OCI-LY1 (cell line): ENCODE measurements around the gene CHST6.
A peak's percentile ranks its signal among the peaks of the same experiment; 100 is the strongest.
"Not testable (repeated sequence)": the region's sequence is repeated elsewhere in the genome, so short reads cannot be mapped to it uniquely, and the experiment has no call there.

Experiments used
- H2AFZ ChIP-seq: fragments of 200-600 bp; sonication (generic), shearing (Covaris generic); 2 replicates; pipeline ENCODE4 v1.6.0; 2014; ENCODE audit warnings: antibody characterized with exemption, mild to moderate bottlenecking, low read length
- H3F3A ChIP-seq: fragments of 200-600 bp; sonication (generic), shearing (Covaris generic); 2 replicates; pipeline ENCODE4 v1.6.0; 2014; ENCODE audit warnings: mild to moderate bottlenecking, antibody characterized with exemption, low read length, moderate library complexity; ENCODE audit not compliant: insufficient read depth
- H3K27ac ChIP-seq: fragments of 200-600 bp; sonication (generic); 2 replicates; pipeline ENCODE4 v1.5.1; 2014; ENCODE audit warnings: low read length, mixed run types, mild to moderate bottlenecking, low read depth; ENCODE audit not compliant: poor library complexity, severe bottlenecking
- H3K27me3 ChIP-seq: fragments of 200-600 bp; sonication (generic); 2 replicates; pipeline ENCODE4 v1.6.0; 2014; ENCODE audit warnings: antibody characterized with exemption, mild to moderate bottlenecking, low read length, moderate library complexity; ENCODE audit not compliant: insufficient read depth
- H3K36me3 ChIP-seq: fragments of 200-600 bp; sonication (generic); 2 replicates; pipeline ENCODE4 v1.6.1; 2014; ENCODE audit warnings: mild to moderate bottlenecking, antibody characterized with exemption, low read length, moderate library complexity, mixed read lengths; ENCODE audit not compliant: insufficient read depth
- H3K4me1 ChIP-seq: fragments of 200-600 bp; sonication (generic); 2 replicates; pipeline ENCODE4 v1.5.1; 2014; ENCODE audit warnings: mild to moderate bottlenecking, low read length, moderate library complexity; ENCODE audit not compliant: insufficient read depth, severe bottlenecking
- H3K4me2 ChIP-seq: fragments of 200-600 bp; sonication (generic), shearing (Covaris generic); 2 replicates; pipeline ENCODE4 v1.6.1; 2014; ENCODE audit warnings: low read length
- H3K4me3 ChIP-seq: fragments of 200-600 bp; sonication (generic); 2 replicates; pipeline ENCODE4 v1.5.1; 2014; ENCODE audit warnings: low read length, low read depth, mild to moderate bottlenecking, mixed read lengths; ENCODE audit not compliant: poor library complexity, severe bottlenecking
- H3K79me2 ChIP-seq: fragments of 200-600 bp; shearing (Covaris generic); 2 replicates; pipeline ENCODE4 v1.6.1; 2016; ENCODE audit warnings: mixed run types, low read length, mixed read lengths; ENCODE audit not compliant: insufficient read depth
- H3K9ac ChIP-seq: fragments of 200-600 bp; sonication (generic), shearing (Covaris generic); 2 replicates; pipeline ENCODE4 v1.6.1; 2014; ENCODE audit warnings: mild to moderate bottlenecking, low read length, mixed read lengths
- H3K9me2 ChIP-seq: fragments of 200-600 bp; sonication (generic), shearing (Covaris generic); 2 replicates; pipeline ENCODE4 v1.6.1; 2014; ENCODE audit warnings: low read depth, mild to moderate bottlenecking, low read length, mixed read lengths
- H3K9me3 ChIP-seq: fragments of 200-600 bp; shearing (Covaris generic); 2 replicates; pipeline ENCODE4 v1.6.1; 2014; ENCODE audit warnings: low read length, mixed read lengths
- H4K20me1 ChIP-seq: fragments of 200-600 bp; sonication (generic), shearing (Covaris generic); 2 replicates; pipeline ENCODE4 v1.6.0; 2016; ENCODE audit warnings: mild to moderate bottlenecking, low read length; ENCODE audit not compliant: insufficient read depth
- CTCF ChIP-seq: fragments of 200-600 bp; sonication (generic), shearing (Covaris generic); IDR thresholded peaks from 2 replicates; pipeline ENCODE4 v1.5.1; 2017; ENCODE audit warnings: mild to moderate bottlenecking, antibody characterized with exemption, low read length, moderate library complexity, mixed read lengths
- EZH2 ChIP-seq: fragments of 200-600 bp; sonication (generic), shearing (Covaris generic); IDR thresholded peaks from 2 replicates; pipeline ENCODE4 v1.8.0; 2017; ENCODE audit warnings: borderline replicate concordance, mixed run types, mild to moderate bottlenecking, antibody characterized with exemption, low read length, moderate library complexity, mixed read lengths

Gene CHST6

DNA sequence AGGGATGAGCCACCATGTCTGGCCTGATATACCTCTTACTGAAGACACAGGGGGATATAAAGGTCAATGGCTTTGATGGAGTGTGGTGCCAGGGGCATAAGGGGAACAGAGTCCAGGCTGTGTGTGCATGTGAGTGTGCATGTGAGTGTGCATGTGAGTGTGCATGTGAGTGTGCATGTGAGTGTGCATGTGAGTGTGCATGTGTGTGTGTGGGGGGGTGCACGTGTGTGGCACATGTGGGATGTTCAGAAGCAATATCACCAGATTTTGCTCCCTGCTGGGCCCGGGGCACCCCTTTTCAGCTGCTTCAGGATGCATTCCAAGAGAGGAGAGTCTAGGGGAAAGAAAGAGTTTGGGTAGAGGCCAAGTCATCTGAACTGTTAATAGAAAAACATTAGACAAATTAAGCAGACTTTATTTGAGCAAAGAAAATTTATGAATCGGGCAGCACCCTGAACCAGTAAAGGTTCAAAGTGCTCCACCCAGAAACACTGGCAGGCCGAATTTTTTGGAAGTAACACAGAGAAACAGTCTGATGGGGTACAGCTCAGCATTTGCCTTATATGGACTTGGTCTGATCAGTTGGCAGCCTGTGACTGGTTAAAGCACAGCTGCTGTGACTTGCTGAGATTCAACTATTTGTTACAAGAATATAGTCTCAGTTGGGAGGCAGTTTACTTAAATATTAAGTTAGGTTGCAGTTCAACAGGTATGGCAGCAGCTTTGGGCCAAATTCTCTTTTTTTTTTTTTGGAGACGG is 31.0 kb upstream of the CHST6 start:
- H3K27ac ChIP-seq: no peak overlapping the region
- H3K9me3 ChIP-seq: no peaks in the 10 kb centered on the region
- TF ChIP-seq CTCF (no peak), EZH2 (no peak)

GRCh38 chr16:75519175-75519574 is 23.9 kb upstream of the CHST6 start:
- no peaks in the 10 kb centered on the region for H3K9me3 ChIP-seq
- no peaks in the 10 kb centered on the region for H4K20me1 ChIP-seq
- H3K4me3 ChIP-seq: no peak overlapping the region
- H3K27me3 ChIP-seq: no peaks in the 10 kb centered on the region
- no peak overlapping the region for H3K9ac ChIP-seq
- no peaks in the 10 kb centered on the region for H3K79me2 ChIP-seq
- TF ChIP-seq CTCF: no peak
- no peak for TF ChIP-seq EZH2
- no peak overlapping the region for H3K27ac ChIP-seq
- no peak overlapping the region for H3K4me2 ChIP-seq
- H3F3A ChIP-seq: no peaks in the 10 kb centered on the region
- H3K9me2 ChIP-seq: no peaks in the 10 kb centered on the region
- H3K4me1 ChIP-seq: peaks cover 3% of the 10 kb centered on the region
- H3K36me3 ChIP-seq: no peaks in the 10 kb centered on the region
- H2AFZ ChIP-seq: no peak overlapping the region

More for the DNA sequence above, 31.0 kb upstream of the CHST6 start:
- no peaks in the 10 kb centered on the region for H3K4me1 ChIP-seq
- no peak overlapping the region for H2AFZ ChIP-seq
- H3K9ac ChIP-seq: no peak overlapping the region
- H3K4me2 ChIP-seq: no peak overlapping the region
- H3K9me2 ChIP-seq: no peaks in the 10 kb centered on the region
- no peaks in the 10 kb centered on the region for H3K27me3 ChIP-seq
- H3K4me3 ChIP-seq: no peak overlapping the region
- no peaks in the 10 kb centered on the region for H3K36me3 ChIP-seq
- H3K79me2 ChIP-seq: no peaks in the 10 kb centered on the region
- no peaks in the 10 kb centered on the region for H4K20me1 ChIP-seq
- no peaks in the 10 kb centered on the region for H3F3A ChIP-seq

GRCh38 chr16:75516189-75516966 is 21.1 kb upstream of the CHST6 start:
- peak overlapping the region; percentile 69 for H3K4me3 ChIP-seq
- not testable (repeated sequence) for H3F3A ChIP-seq, H3K36me3 ChIP-seq, H3K9me3 ChIP-seq, H3K79me2 ChIP-seq, H3K9me2 ChIP-seq, H3K27me3 ChIP-seq, H2AFZ ChIP-seq, H4K20me1 ChIP-seq, H3K27ac ChIP-seq, H3K4me1 ChIP-seq
- peak overlapping the region; percentile 61 for H3K9ac ChIP-seq
- peak overlapping the region; percentile 62 for H3K4me2 ChIP-seq
